Heart left ventricle (tissue), 13 donors: ENCODE results near the gene UNC93A.

Source experiments
- POLR2A ChIP-seq, 2 donors: fragments of 450-650 bp; IDR thresholded peaks; one replicate each; pipeline ENCODE4 v1.6.1; 2017; ENCODE audit warnings: antibody characterized with exemption in 2 of 2, mild to moderate bottlenecking in 2 of 2, moderate library complexity in 2 of 2
- TF ChIP-seq, protein P1 (sequence below), 12 donors: fragments of 200-600 bp; sonication (generic) in 4 of 12; IDR thresholded peaks; one replicate each; pipeline versions ENCODE4 v1.5.0 to v1.8.0; 2018 to 2022; ENCODE audit warnings: antibody characterized with exemption in 12 of 12, mild to moderate bottlenecking in 5 of 12
- donor health status: ischemic (EF 13 %, LVEDD 7.1; RV severe dilation, severe dysfunction).
- donor health status: DM: no; HTN: yes; CAD: no.
- donor health status: DM: no; HTN: no; CAD: no.
- donor health status: ischemic (EF 25% LVEDD 6.9; RV normal size, moderate dysfunction).
- donor health status: ischemic (EF 25% LVEDD 5.7; RV mildly dilated, moderate dysfunction).
- donor health status: ischemic (EF 35%, LVEDD 5.7; RV mildly dilated, moderate dysfunction).
- donor health status: nonischemic (EF 11% LVEDD 7.7; RV severe dilation, severe dysfunction).
- donor health status: DM: yes; HTN: yes; CAD: no.
- donor health status: PGD.
- donor health status: ischemic (EF 29% LVEDD 5.4; RV normal size, mild dysfunction).
- donor health status: nonischemic (EF 23%, LVEDD 6.1; RV moderate dilation, normal function).

DNA sequence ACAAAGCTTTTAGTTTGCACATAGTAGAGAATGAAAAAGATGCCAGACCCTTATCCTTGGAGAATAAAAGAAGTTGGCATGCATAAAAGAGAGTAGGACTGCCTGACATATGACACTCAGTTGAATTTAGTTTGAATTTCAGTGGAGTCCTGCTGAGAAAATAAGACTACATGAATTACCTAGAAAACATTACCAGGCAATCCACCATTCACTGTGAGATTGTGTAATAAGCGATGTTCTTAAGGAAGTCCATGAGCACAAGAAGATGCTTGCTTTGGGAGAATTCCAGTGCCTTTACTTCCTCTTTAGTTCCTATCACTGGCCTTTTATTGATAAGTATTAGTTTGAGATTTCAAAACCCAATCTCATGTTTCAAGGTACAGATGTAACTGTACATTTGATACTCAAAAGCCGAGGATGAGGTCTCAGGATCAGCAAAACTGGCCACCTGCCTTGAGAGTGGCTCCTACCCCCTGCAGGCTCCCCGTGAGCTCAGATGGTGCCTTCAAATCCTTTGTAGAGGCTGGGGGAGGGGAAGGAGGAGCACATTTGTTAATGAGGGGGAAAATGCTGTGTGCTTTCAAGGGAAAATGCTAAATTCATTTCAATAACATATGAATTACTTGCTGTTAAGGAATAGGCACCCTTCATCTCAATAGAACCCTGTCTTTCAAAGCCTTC is 11.2 kb upstream of the UNC93A start:
- TF ChIP-seq, protein P1, sequence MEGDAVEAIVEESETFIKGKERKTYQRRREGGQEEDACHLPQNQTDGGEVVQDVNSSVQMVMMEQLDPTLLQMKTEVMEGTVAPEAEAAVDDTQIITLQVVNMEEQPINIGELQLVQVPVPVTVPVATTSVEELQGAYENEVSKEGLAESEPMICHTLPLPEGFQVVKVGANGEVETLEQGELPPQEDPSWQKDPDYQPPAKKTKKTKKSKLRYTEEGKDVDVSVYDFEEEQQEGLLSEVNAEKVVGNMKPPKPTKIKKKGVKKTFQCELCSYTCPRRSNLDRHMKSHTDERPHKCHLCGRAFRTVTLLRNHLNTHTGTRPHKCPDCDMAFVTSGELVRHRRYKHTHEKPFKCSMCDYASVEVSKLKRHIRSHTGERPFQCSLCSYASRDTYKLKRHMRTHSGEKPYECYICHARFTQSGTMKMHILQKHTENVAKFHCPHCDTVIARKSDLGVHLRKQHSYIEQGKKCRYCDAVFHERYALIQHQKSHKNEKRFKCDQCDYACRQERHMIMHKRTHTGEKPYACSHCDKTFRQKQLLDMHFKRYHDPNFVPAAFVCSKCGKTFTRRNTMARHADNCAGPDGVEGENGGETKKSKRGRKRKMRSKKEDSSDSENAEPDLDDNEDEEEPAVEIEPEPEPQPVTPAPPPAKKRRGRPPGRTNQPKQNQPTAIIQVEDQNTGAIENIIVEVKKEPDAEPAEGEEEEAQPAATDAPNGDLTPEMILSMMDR (IDR thresholded peaks at IDR 0.05) = no peak
- no peak for TF ChIP-seq POLR2A (IDR thresholded peaks at IDR 0.05)
